NCI-H69 (cell line): ENCODE results near the gene NAA60.
"Not testable (repeated sequence)": the region's sequence is repeated elsewhere in the genome, so short reads cannot be mapped to it uniquely, and the experiment has no call there.

ENCODE experiments used
- DNase-seq: peaks from one replicate; lab custom pipeline; 2025; lab: John Stamatoyannopoulos, UW

Gene NAA60

GRCh38 chr16:3461151-3461550 lies 17.7 kb downstream of the NAA60 start:
- no peak for DNase-seq

GRCh38 chr16:3465301-3465700 lies 21.8 kb downstream of the NAA60 start:
- no peak for DNase-seq

GRCh38 chr16:3465911-3466584 lies 22.6 kb downstream of the NAA60 start:
- DNase-seq: no peak

- no peak for DNase-seq
Observed at GRCh38 chr16:3467182-3467581, 23.7 kb downstream of the NAA60 start.

- DNase-seq: no peak
Observed at GRCh38 chr16:3467921-3468320, 24.4 kb downstream of the NAA60 start.

GRCh38 chr16:3468501-3468900 lies 25.0 kb downstream of the NAA60 start:
- DNase-seq: no peak

GRCh38 chr16:3469736-3470135 lies 26.3 kb downstream of the NAA60 start:
- peak; percentile 25 for DNase-seq

- no peak for DNase-seq
Observed at GRCh38 chr16:3470723-3471122, 27.2 kb downstream of the NAA60 start.

- DNase-seq: no peak
Observed at GRCh38 chr16:3471518-3472176, 28.2 kb downstream of the NAA60 start.

GRCh38 chr16:3472878-3473595 lies 29.6 kb downstream of the NAA60 start:
- no peak for DNase-seq

GRCh38 chr16:3473596-3473943 lies 30.1 kb downstream of the NAA60 start:
- not testable (repeated sequence) for DNase-seq

GRCh38 chr16:3474136-3474779 lies 30.8 kb downstream of the NAA60 start:
- no peak for DNase-seq

- not testable (repeated sequence) for DNase-seq
Observed at GRCh38 chr16:3474870-3475269, 31.4 kb downstream of the NAA60 start.

GRCh38 chr16:3475604-3476375 lies 32.3 kb downstream of the NAA60 start:
- DNase-seq: no peak

GRCh38 chr16:3476409-3476808 lies 32.9 kb downstream of the NAA60 start:
- no peak for DNase-seq

- DNase-seq: no peak
Observed at GRCh38 chr16:3478242-3478925, 34.9 kb downstream of the NAA60 start.

- no peak for DNase-seq
Observed at GRCh38 chr16:3479654-3480216, 36.3 kb downstream of the NAA60 start.

- DNase-seq: no peak
Observed at GRCh38 chr16:3480901-3481695, 37.6 kb downstream of the NAA60 start.

GRCh38 chr16:3481696-3482658 lies 38.5 kb downstream of the NAA60 start:
- DNase-seq: no peak
